Measurements from ENCODE around the gene ADGRB3. TPM values are rescaled to one million over a fixed set of nuclear protein-coding genes. Genes with fewer than 3 reads are reported as not detected.

The ADGRB3 gene
- total RNA-seq (ENCODE audit: unreplicated experiment): 2.4 TPM
- long read RNA-seq: 0 reads

- peak; percentile 89 for DNase-seq (ENCODE audit: low spot score)
- H3K9me3 Mint-ChIP-seq (ENCODE audit: unreplicated experiment): no peaks in the 10 kb centered on the region
- H3K27ac Mint-ChIP-seq (ENCODE audit: unreplicated experiment): peak within 1 kb of the TSS; percentile 54
- H3K27me3 Mint-ChIP-seq (ENCODE audit: unreplicated experiment): peaks cover 13% of the 10 kb centered on the region
- peaks cover 24% of the 10 kb centered on the region for H3K4me1 Mint-ChIP-seq (ENCODE audit: unreplicated experiment)
- TF ChIP-seq, protein P1, sequence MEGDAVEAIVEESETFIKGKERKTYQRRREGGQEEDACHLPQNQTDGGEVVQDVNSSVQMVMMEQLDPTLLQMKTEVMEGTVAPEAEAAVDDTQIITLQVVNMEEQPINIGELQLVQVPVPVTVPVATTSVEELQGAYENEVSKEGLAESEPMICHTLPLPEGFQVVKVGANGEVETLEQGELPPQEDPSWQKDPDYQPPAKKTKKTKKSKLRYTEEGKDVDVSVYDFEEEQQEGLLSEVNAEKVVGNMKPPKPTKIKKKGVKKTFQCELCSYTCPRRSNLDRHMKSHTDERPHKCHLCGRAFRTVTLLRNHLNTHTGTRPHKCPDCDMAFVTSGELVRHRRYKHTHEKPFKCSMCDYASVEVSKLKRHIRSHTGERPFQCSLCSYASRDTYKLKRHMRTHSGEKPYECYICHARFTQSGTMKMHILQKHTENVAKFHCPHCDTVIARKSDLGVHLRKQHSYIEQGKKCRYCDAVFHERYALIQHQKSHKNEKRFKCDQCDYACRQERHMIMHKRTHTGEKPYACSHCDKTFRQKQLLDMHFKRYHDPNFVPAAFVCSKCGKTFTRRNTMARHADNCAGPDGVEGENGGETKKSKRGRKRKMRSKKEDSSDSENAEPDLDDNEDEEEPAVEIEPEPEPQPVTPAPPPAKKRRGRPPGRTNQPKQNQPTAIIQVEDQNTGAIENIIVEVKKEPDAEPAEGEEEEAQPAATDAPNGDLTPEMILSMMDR (IDR thresholded peaks at IDR 0.05; ENCODE audit: unreplicated experiment): no peak
- peaks cover 3% of the 10 kb centered on the region for H3K36me3 Mint-ChIP-seq (ENCODE audit: low read depth, unreplicated experiment)
- peak within 1 kb of the TSS; percentile 97 for H3K4me3 Mint-ChIP-seq (ENCODE audit: unreplicated experiment)
Observed at GRCh38 chr6:68634726-68635411, at the start of gene ADGRB3. TSS of gene ADGRB3 (plus strand) at chr6:68635282. CDS start at chr6:68638676, 3,394 bp downstream.

DNA sequence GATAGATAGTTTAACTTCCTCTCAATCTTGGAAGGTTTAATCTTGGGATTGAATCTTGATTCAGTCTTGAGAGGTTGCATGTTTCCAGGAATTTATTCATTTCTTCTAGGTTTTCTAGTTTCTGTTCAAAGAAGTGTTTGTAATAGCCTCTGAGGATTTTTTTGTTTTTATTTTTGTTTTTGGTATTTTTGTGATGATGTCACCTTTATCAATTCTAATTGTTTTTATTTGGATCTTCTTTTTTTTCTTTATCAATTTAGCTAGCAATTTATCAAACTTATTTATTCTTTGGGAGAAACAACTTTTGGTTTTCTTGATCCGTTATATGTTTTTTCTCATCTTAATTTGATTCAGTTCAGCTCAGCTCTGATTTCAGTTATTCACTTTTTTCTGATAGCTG lies 41.5 kb upstream of the ADGRB3 start:
- Mint-ChIP-seq H3K4me1 (ENCODE audit: unreplicated experiment) (no peaks in the 10 kb centered on the region), H3K36me3 (ENCODE audit: low read depth, unreplicated experiment) (peaks cover 5% of the 10 kb centered on the region), H3K9me3 (ENCODE audit: unreplicated experiment) (no peaks in the 10 kb centered on the region), H3K4me3 (ENCODE audit: unreplicated experiment) (no peak overlapping the region), H3K27ac (ENCODE audit: unreplicated experiment) (no peak overlapping the region), H3K27me3 (ENCODE audit: unreplicated experiment) (no peaks in the 10 kb centered on the region)
- TF ChIP-seq, protein P1 (IDR thresholded peaks at IDR 0.05; ENCODE audit: unreplicated experiment): no peak
- DNase-seq (ENCODE audit: low spot score): no peak

DNA sequence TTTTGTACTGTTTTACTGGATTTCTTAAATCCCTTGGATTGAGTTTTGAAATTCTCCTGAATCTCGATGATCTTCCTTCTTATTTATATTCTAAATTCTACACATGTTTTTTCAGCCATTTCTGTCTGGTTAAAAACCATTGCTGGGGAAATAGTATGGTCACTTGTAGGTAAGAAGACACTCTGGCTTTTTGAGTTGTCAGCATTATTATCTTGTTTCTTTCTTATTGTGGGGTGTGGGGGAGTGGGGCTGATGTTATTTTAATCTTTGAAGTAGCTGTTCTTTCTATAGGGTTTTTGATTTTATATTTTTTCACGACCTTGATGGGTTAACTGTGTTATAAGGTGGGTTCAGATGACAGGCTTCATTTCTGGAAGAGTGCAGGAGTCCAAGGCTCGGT lies 37.4 kb upstream of the ADGRB3 start:
- Mint-ChIP-seq H3K36me3 (ENCODE audit: low read depth, unreplicated experiment) (no peaks in the 10 kb centered on the region), H3K27me3 (ENCODE audit: unreplicated experiment) (no peaks in the 10 kb centered on the region), H3K27ac (ENCODE audit: unreplicated experiment) (no peak overlapping the region), H3K9me3 (ENCODE audit: unreplicated experiment) (no peaks in the 10 kb centered on the region), H3K4me1 (ENCODE audit: unreplicated experiment) (no peaks in the 10 kb centered on the region), H3K4me3 (ENCODE audit: unreplicated experiment) (no peak overlapping the region)
- no peak for DNase-seq (ENCODE audit: low spot score)
- TF ChIP-seq, protein P1 (IDR thresholded peaks at IDR 0.05; ENCODE audit: unreplicated experiment): no peak

- no peaks in the 10 kb centered on the region for H3K36me3 Mint-ChIP-seq (ENCODE audit: low read depth, unreplicated experiment)
- no peak overlapping the region for H3K4me3 Mint-ChIP-seq (ENCODE audit: unreplicated experiment)
- H3K9me3 Mint-ChIP-seq (ENCODE audit: unreplicated experiment): no peaks in the 10 kb centered on the region
- no peak overlapping the region for H3K27ac Mint-ChIP-seq (ENCODE audit: unreplicated experiment)
- H3K27me3 Mint-ChIP-seq (ENCODE audit: unreplicated experiment): no peaks in the 10 kb centered on the region
- no peak for DNase-seq (ENCODE audit: low spot score)
- TF ChIP-seq, protein P1 (IDR thresholded peaks at IDR 0.05; ENCODE audit: unreplicated experiment): no peak
- no peaks in the 10 kb centered on the region for H3K4me1 Mint-ChIP-seq (ENCODE audit: unreplicated experiment)
Observed at GRCh38 chr6:68615938-68616337, 19.1 kb upstream of the ADGRB3 start.

DNA sequence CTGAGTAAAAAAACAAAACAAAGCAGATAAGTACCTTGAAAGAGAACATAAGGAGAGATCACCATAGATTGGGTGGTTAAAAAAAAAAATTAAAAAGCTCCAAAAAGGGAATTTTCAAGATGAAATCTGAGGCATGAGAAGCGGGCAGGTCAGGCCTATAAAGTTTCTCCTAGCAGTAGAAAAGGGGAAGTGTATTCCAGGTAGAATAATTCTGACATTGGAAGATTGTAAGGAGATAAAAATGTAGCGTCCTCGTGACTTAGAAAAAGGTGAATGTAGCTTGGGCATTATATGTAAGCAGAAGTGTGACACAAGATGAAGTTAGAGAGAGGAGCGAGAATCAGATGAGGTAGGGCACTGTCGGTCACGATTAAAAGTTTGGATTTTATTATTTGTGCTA lies 9.1 kb upstream of the ADGRB3 start:
- no peaks in the 10 kb centered on the region for H3K9me3 Mint-ChIP-seq (ENCODE audit: unreplicated experiment)
- no peak for DNase-seq (ENCODE audit: low spot score)
- no peaks in the 10 kb centered on the region for H3K27me3 Mint-ChIP-seq (ENCODE audit: unreplicated experiment)
- TF ChIP-seq, protein P1 (IDR thresholded peaks at IDR 0.05; ENCODE audit: unreplicated experiment): no peak
- H3K4me1 Mint-ChIP-seq (ENCODE audit: unreplicated experiment): no peaks in the 10 kb centered on the region
- no peak overlapping the region for H3K27ac Mint-ChIP-seq (ENCODE audit: unreplicated experiment)
- H3K4me3 Mint-ChIP-seq (ENCODE audit: unreplicated experiment): no peak overlapping the region
- H3K36me3 Mint-ChIP-seq (ENCODE audit: low read depth, unreplicated experiment): no peaks in the 10 kb centered on the region
